HepG2 (cell line): ENCODE results near the gene POLR1H. TPM values are rescaled to one million over a fixed set of nuclear protein-coding genes. Genes with fewer than 3 reads are reported as not detected.

Experiments
- ARNTL ChIP-seq: sonication (generic); formaldehyde crosslinking; IDR thresholded peaks from 2 replicates; pipeline ENCODE4 v1.4.0; 2020; ENCODE audit warnings: mild to moderate bottlenecking, missing genetic modification reagents
- BATF2 ChIP-seq: sonication (generic); formaldehyde crosslinking; IDR thresholded peaks from 2 replicates; pipeline ENCODE4 v1.8.0; 2022; ENCODE audit warnings: mild to moderate bottlenecking, missing genetic modification reagents, moderate library complexity
- MZF1 ChIP-seq: sonication (generic); formaldehyde crosslinking; IDR thresholded peaks from 2 replicates; pipeline ENCODE4 v1.8.1; 2023; ENCODE audit warnings: mild to moderate bottlenecking, missing genetic modification reagents, borderline replicate concordance
- NFRKB ChIP-seq: fragments of 450-650 bp; IDR thresholded peaks from 2 replicates; pipeline ENCODE4 v1.6.1; 2017
- PRDM4 ChIP-seq: sonication (generic); formaldehyde crosslinking; IDR thresholded peaks from 2 replicates; pipeline ENCODE4 v1.9.0; 2021; ENCODE audit warnings: missing genetic modification reagents, borderline replicate concordance
- SKIL ChIP-seq: sonication (generic); formaldehyde crosslinking; IDR thresholded peaks from 2 replicates; pipeline ENCODE4 v1.8.0; 2022; ENCODE audit warnings: missing genetic modification reagents, mild to moderate bottlenecking, moderate library complexity, borderline replicate concordance
- SP5 ChIP-seq: IDR thresholded peaks from 2 replicates; pipeline ENCODE4 v1.6.1; 2016; ENCODE audit warnings: low read depth, borderline replicate concordance
- ZMAT5 ChIP-seq: sonication (generic); formaldehyde crosslinking; IDR thresholded peaks from 2 replicates; pipeline ENCODE4 v1.5.0; 2020; ENCODE audit warnings: mild to moderate bottlenecking, low read depth, missing genetic modification reagents, borderline replicate concordance
- ZNF318 ChIP-seq: sonication (generic); formaldehyde crosslinking; IDR thresholded peaks from 2 replicates; pipeline ENCODE4 v1.4.0; 2020; ENCODE audit warnings: mild to moderate bottlenecking, missing genetic modification reagents
- ZNF430 ChIP-seq: sonication (generic); formaldehyde crosslinking; IDR thresholded peaks from 2 replicates; pipeline ENCODE4 v1.9.0; 2021; ENCODE audit warnings: mild to moderate bottlenecking, missing genetic modification reagents
- ZNF639 ChIP-seq: conservative IDR thresholded peaks from 2 replicates; pipeline ENCODE4 v1.6.1; 2018; ENCODE audit warnings: missing genetic modification reagents
- polyA plus RNA-seq, 8 experiments: library from polyadenylated mRNA; depleted of rRNA in 3 of 8; stranded (reverse) in 7 of 8; unstranded in 1 of 8; fragments of >200 nt; fragmentation: Illumina TruSeq in 4 of 8; extraction: Trizol in 4 of 8; gene quantifications; 2 replicates each; pipeline versions ENCODE4 v1.2.1 to v1.2.3, GENCODE V29; 2011 to 2016; ENCODE audit warnings: low read depth in 4 of 8, missing spikeins in 1 of 8, mixed read lengths in 1 of 8; ENCODE audit not compliant: insufficient read depth in 1 of 8
- total RNA-seq, 5 experiments: library from RNA; depleted of rRNA; stranded (reverse); fragments of >200 nt; fragmentation: Illumina TruSeq; extraction: Trizol; gene quantifications; 2 replicates each; pipeline ENCODE4 v1.2.3, GENCODE V29; 2016; ENCODE audit warnings: low read depth in 1 of 5

Gene POLR1H
- total and polyA plus RNA-seq, 2 of the 13 experiments (the other 11 are each of a cell fraction or from before 2014, with no cell fraction given), result 61.4 to 79.8 TPM

- TF ChIP-seq PRDM4 (CRISPR knock-in tag) (no peak), ZNF639 (CRISPR knock-in tag) (peak; percentile 57; the same call in 1 of the 2 replicates), SP5 (CRISPR knock-in tag) (no peak; the same call in 1 of the 2 replicates), ZMAT5 (no peak), ARNTL (CRISPR knock-in tag) (peak; percentile 67), ZNF318 (CRISPR knock-in tag) (peak; percentile 52; the same call in 1 of the 2 replicates), NFRKB (no peak), MZF1 (CRISPR knock-in tag) (no peak), ZNF430 (no peak), SKIL (peak; percentile 93), BATF2 (CRISPR knock-in tag) (0 out of 2 replicates have a peak, but pooled peaks have one; percentile 18)
Observed at GRCh38 chr6:30100585-30101443, 39.7 kb downstream of the POLR1H start (continued).
